ENCODE data around the gene TOB2. TPM values are rescaled to one million over a fixed set of nuclear protein-coding genes. Genes with fewer than 3 reads are reported as not detected.

Gene TOB2
- total RNA-seq (ENCODE audit: low replicate concordance): 47.4 and 54.5 TPM in 2 replicates
- long read RNA-seq, partial matches to known transcripts: 0 of 9 reads
- long read RNA-seq, other reads (novel, unspliced or antisense): 9 of 9 reads

GRCh38 chr22:41446639-41447434, at the start of gene TOB2:
TSS of gene TOB2 (minus strand) at chr22:41446801. CDS start at chr22:41437345, 9,456 bp downstream.
- peaks cover 4% of the 10 kb centered on the region for H3K36me3 Mint-ChIP-seq
- TF ChIP-seq CTCF (conservative IDR thresholded peaks at IDR 0.05): no peak
- peak within 1 kb of the TSS; percentile 100 for H3K4me3 Mint-ChIP-seq
- peak; percentile 98 for DNase-seq (ENCODE audit: extremely low spot score, unreplicated experiment)
- peaks cover 26% of the 10 kb centered on the region for H3K4me1 Mint-ChIP-seq (ENCODE audit: unreplicated experiment)
- peak within 1 kb of the TSS; percentile 100 for H3K27ac Mint-ChIP-seq
- no peaks in the 10 kb centered on the region for H3K27me3 Mint-ChIP-seq
- no peaks in the 10 kb centered on the region for H3K9me3 Mint-ChIP-seq

GRCh38 chr22:41491374-41492100, 44.9 kb upstream of the TOB2 start:
- peaks cover 35% of the 10 kb centered on the region for H3K4me1 Mint-ChIP-seq (ENCODE audit: unreplicated experiment)
- peak overlapping the region; percentile 42 for H3K27ac Mint-ChIP-seq
- no peaks in the 10 kb centered on the region for H3K9me3 Mint-ChIP-seq
- DNase-seq (ENCODE audit: extremely low spot score, unreplicated experiment): no peak
- peak overlapping the region; percentile 9 for H3K4me3 Mint-ChIP-seq
- H3K27me3 Mint-ChIP-seq: no peaks in the 10 kb centered on the region
- no peaks in the 10 kb centered on the region for H3K36me3 Mint-ChIP-seq
- TF ChIP-seq CTCF (conservative IDR thresholded peaks at IDR 0.05): no peak

- Mint-ChIP-seq H3K27ac (peak overlapping the region; percentile 2), H3K36me3 (no peaks in the 10 kb centered on the region), H3K27me3 (no peaks in the 10 kb centered on the region), H3K4me1 (ENCODE audit: unreplicated experiment) (peaks cover 38% of the 10 kb centered on the region), H3K4me3 (no peak overlapping the region), H3K9me3 (no peaks in the 10 kb centered on the region)
- no peak for DNase-seq (ENCODE audit: extremely low spot score, unreplicated experiment)
- no peak for TF ChIP-seq CTCF (conservative IDR thresholded peaks at IDR 0.05)
Measured at GRCh38 chr22:41488596-41489385, 42.2 kb upstream of the TOB2 start.

GRCh38 chr22:41488076-41488475, 41.5 kb upstream of the TOB2 start:
- Mint-ChIP-seq H3K4me3 (no peak overlapping the region), H3K36me3 (no peaks in the 10 kb centered on the region), H3K4me1 (ENCODE audit: unreplicated experiment) (peaks cover 38% of the 10 kb centered on the region), H3K27ac (no peak overlapping the region), H3K27me3 (no peaks in the 10 kb centered on the region), H3K9me3 (no peaks in the 10 kb centered on the region)
- TF ChIP-seq CTCF (conservative IDR thresholded peaks at IDR 0.05): no peak
- DNase-seq (ENCODE audit: extremely low spot score, unreplicated experiment): no peak

All from type B pancreatic cell (in vitro differentiated cells).